OCI-LY3 (cell line): ENCODE data around the gene TXNDC11.
A peak's percentile ranks its signal among the peaks of the same experiment; 100 is the strongest.

Experiments used
- H2AFZ ChIP-seq: fragments of 200-600, 300-600 bp; shearing (Covaris generic); 2 replicates; pipeline ENCODE4 v1.6.0; 2014; ENCODE audit warnings: antibody characterized with exemption, low read depth, low read length
- H3K27ac ChIP-seq: fragments of 200-600, 300-600 bp; sonication (generic); 2 replicates; pipeline ENCODE4 v1.5.1; 2014; ENCODE audit warnings: mild to moderate bottlenecking, low read length, moderate library complexity, mixed read lengths
- H3K27me3 ChIP-seq: fragments of 200-600, 300-600 bp; sonication (generic); 2 replicates; pipeline ENCODE4 v1.6.1; 2014; ENCODE audit warnings: low read depth, low read length, mixed read lengths
- H3K36me3 ChIP-seq: fragments of 200-600, 300-600 bp; sonication (generic); replicated peaks from 2 replicates; pipeline ENCODE3; 2014; ENCODE audit warnings: low read depth, low read length, mixed read lengths
- H3K4me1 ChIP-seq: fragments of 300-600, 200-600 bp; sonication (generic); 2 replicates; pipeline ENCODE4 v1.6.1; 2014; ENCODE audit warnings: low read length, mixed read lengths
- H3K4me2 ChIP-seq: fragments of 200-600, 300-600 bp; sonication (generic); 2 replicates; pipeline ENCODE4 v1.6.1; 2014; ENCODE audit warnings: low read length, mixed read lengths
- H3K4me3 ChIP-seq: fragments of 300-600, 200-600 bp; sonication (generic); 2 replicates; pipeline ENCODE4 v1.5.1; 2014; ENCODE audit warnings: antibody characterized with exemption, mild to moderate bottlenecking, low read length, moderate library complexity
- H3K79me2 ChIP-seq: fragments of 300-600, 200-600 bp; shearing (Covaris generic); 2 replicates; pipeline ENCODE4 v1.6.1; 2014; ENCODE audit warnings: mild to moderate bottlenecking, low read length, mixed read lengths
- H3K9ac ChIP-seq: fragments of 300-600, 200-600 bp; shearing (Covaris generic); 2 replicates; pipeline ENCODE4 v1.6.0; 2014; ENCODE audit warnings: mild to moderate bottlenecking, low read length, moderate library complexity
- H3K9me3 ChIP-seq: fragments of 200-600, 300-600 bp; shearing (Covaris generic); 2 replicates; pipeline ENCODE4 v1.6.1; 2014; ENCODE audit warnings: low read length, mixed read lengths; ENCODE audit not compliant: insufficient read depth
- H4K20me1 ChIP-seq: fragments of 200-600, 300-600 bp; sonication (generic); 2 replicates; pipeline ENCODE4 v1.6.1; 2016; ENCODE audit warnings: low read length, mixed read lengths; ENCODE audit not compliant: insufficient read depth
- CTCF ChIP-seq: fragments of 200-600, 300-600 bp; sonication (generic); IDR thresholded peaks from 2 replicates; pipeline ENCODE4 v1.5.1; 2014; ENCODE audit warnings: antibody characterized with exemption, low read length, low read depth
- EZH2phosphoT487 ChIP-seq: fragments of 200-600 bp; shearing (Covaris generic); IDR thresholded peaks from 2 replicates; pipeline ENCODE4 v1.6.1; 2018; ENCODE audit warnings: antibody characterized with exemption, mixed run types, low read depth

TXNDC11 gene

GRCh38 chr16:11667824-11668622 is 74.6 kb downstream of the TXNDC11 start, which contains the start of gene SNN:
Gene SNN (plus strand): TSS chr16:11668455. CDS start chr16:11676060, 7,605 bp downstream.
- Histone ChIP-seq H3K27me3 (0 out of 2 replicates have a peak, but pooled peaks cover 7% of the 10 kb centered on the region), H3K9ac (peak within 1 kb of the TSS; percentile 97), H3K79me2 (peaks cover 45% of the 10 kb centered on the region), H3K36me3 (peaks cover 24% of the 10 kb centered on the region), H3K4me3 (peak within 1 kb of the TSS; percentile 95), H2AFZ (peak within 1 kb of the TSS; percentile 78; the same call in 1 of the 2 replicates), H3K4me2 (peak within 1 kb of the TSS; percentile 98), H3K4me1 (peaks cover 38% of the 10 kb centered on the region), H3K27ac (peak within 1 kb of the TSS; percentile 83), H3K9me3 (no peaks in the 10 kb centered on the region), H4K20me1 (peaks cover 33% of the 10 kb centered on the region)
- TF ChIP-seq CTCF (no peak), EZH2phosphoT487 (no peak)

GRCh38 chr16:11667221-11667823 is 75.3 kb downstream of the TXNDC11 start:
- 0 out of 2 replicates have a peak, but pooled peaks cover 7% of the 10 kb centered on the region for H3K27me3 ChIP-seq
- TF ChIP-seq EZH2phosphoT487 (no peak), CTCF (no peak)
- H3K9ac ChIP-seq, result peak overlapping the region; percentile 62; the same call in 1 of the 2 replicates
- no peak overlapping the region for H2AFZ ChIP-seq
- H3K36me3 ChIP-seq, result peaks cover 24% of the 10 kb centered on the region
- peaks cover 38% of the 10 kb centered on the region for H3K79me2 ChIP-seq
- peak overlapping the region; percentile 87 for H3K4me3 ChIP-seq
- peaks cover 26% of the 10 kb centered on the region for H4K20me1 ChIP-seq
- H3K4me2 ChIP-seq, result peak overlapping the region; percentile 94
- peaks cover 31% of the 10 kb centered on the region for H3K4me1 ChIP-seq
- no peak overlapping the region for H3K27ac ChIP-seq
- H3K9me3 ChIP-seq, result no peaks in the 10 kb centered on the region

- Histone ChIP-seq H3K4me2 (no peak overlapping the region), H3K9ac (no peak overlapping the region)
These were observed 76.3 kb downstream of the TXNDC11 start for GRCh38 chr16:11666103-11667055.

More at GRCh38 chr16:11666103-11667055, 76.3 kb downstream of the TXNDC11 start:
- H2AFZ ChIP-seq, result no peak overlapping the region
- peaks cover 17% of the 10 kb centered on the region for H4K20me1 ChIP-seq
- no peak overlapping the region for H3K27ac ChIP-seq
- no peak for TF ChIP-seq EZH2phosphoT487
- TF ChIP-seq CTCF, result no peak
- no peak overlapping the region for H3K4me3 ChIP-seq
- H3K36me3 ChIP-seq, result peaks cover 15% of the 10 kb centered on the region
- H3K27me3 ChIP-seq, result 0 out of 2 replicates have a peak, but pooled peaks cover 7% of the 10 kb centered on the region
- H3K9me3 ChIP-seq, result no peaks in the 10 kb centered on the region
- H3K4me1 ChIP-seq, result peaks cover 21% of the 10 kb centered on the region
- H3K79me2 ChIP-seq, result peaks cover 29% of the 10 kb centered on the region
